Colonic mucosa (tissue), 4 donors: ENCODE data around the gene LRRC17. TPM values are rescaled to one million over a fixed set of nuclear protein-coding genes. Genes with fewer than 3 reads are reported as not detected.
"Not testable (repeated sequence)": the region's sequence is repeated elsewhere in the genome, so short reads cannot be mapped to it uniquely, and the experiment has no call there.

Source experiments
- DNase-seq: peaks from one replicate; pipeline ENCODE4 v3.0.0-alpha.2; 2020
- H3K27ac ChIP-seq: fragments of 200-600 bp; one replicate; pipeline ENCODE4 v1.8.0; 2021
- H3K27me3 ChIP-seq: fragments of 200-600 bp; one replicate; pipeline ENCODE4 v1.8.0; 2021
- H3K36me3 ChIP-seq: fragments of 200-600 bp; one replicate; pipeline ENCODE4 v1.8.0; 2021
- H3K4me1 ChIP-seq: fragments of 200-600 bp; one replicate; pipeline ENCODE4 v1.8.0; 2021; ENCODE audit warnings: mild to moderate bottlenecking
- H3K4me3 ChIP-seq: fragments of 200-600 bp; one replicate; pipeline ENCODE4 v1.8.0; 2021
- H3K9ac ChIP-seq, 2 donors: one replicate each; pipeline ENCODE4 v1.7.0; 2013; ENCODE audit warnings: control low read depth in 2 of 2, low read depth in 2 of 2, low read length in 2 of 2
- H3K9me3 ChIP-seq: fragments of 200-600 bp; one replicate; pipeline ENCODE4 v1.8.0; 2021
- CTCF ChIP-seq: fragments of 200-600 bp; IDR thresholded peaks from one replicate; pipeline ENCODE4 v1.8.0; 2022; ENCODE audit warnings: antibody characterized with exemption, mild to moderate bottlenecking
- intact Hi-C: fragments of 100-400 bp; cut with DNase I; formaldehyde crosslinking; loops from one replicate; pipeline ENCODE4 v1.14.1; 2022
- total RNA-seq, 2 donors: library from RNA; stranded (reverse); fragmentation: NEBNext Ultra II Directional in 1 of 2; extraction: Animal tissue kit (Norgen Biotek cat#: 25700) in 1 of 2; gene quantifications; one replicate each; pipeline ENCODE4 v1.2.1, GENCODE V29; 2021
- donor health status: healthy.
- donor health status: DM: no; HTN: no; CAD: no.
- donor health status: DM: no; HTN: no; CAD: no.

Gene LRRC17
- total RNA-seq, 2 donors from 2014 or later: 0.91 to 1.1 TPM

DNA sequence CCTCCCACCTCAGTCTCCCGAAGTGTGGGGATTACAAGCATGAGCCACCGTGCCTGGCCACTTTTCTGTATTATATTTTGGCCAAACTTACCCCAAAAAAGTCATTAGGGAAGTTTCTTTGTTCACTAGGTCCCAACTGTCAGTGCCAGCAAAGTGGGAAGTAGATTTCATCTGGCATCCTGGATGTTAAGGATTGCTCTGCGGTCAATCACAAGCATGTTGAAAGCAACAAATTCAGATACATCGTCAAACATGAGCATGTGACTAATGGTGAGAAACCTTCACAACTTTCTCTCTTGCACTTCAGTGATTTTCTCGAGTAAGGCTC, 14.3 kb upstream of the LRRC17 start:
- no peak overlapping the region for H3K4me3 ChIP-seq
- no peak for TF ChIP-seq CTCF
- H3K27ac ChIP-seq: no peak overlapping the region

DNA sequence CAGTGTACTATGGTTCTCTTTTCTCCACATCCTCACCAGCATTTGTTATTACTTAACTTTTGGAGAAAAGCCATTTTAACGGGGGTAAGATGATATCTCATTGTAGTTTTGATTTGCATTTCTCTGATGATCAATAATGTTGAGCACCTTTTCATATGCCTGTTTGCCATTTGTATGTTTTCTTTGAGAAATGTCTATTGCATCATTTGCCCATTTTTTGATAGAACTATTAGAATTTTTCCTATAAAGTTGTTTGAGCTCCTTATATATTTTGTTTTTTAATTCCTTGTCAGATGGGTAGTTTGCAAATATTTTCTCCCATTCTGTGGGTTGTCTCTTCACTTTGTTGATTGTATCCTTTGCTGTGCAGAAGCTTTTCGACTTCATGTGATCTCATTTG, 10.7 kb upstream of the LRRC17 start:
- DNase-seq, H3K36me3 ChIP-seq, intact Hi-C loops, H3K27me3 ChIP-seq, H3K9me3 ChIP-seq, H3K27ac ChIP-seq, H3K9ac ChIP-seq, H3K4me1 ChIP-seq, H3K4me3 ChIP-seq: not testable (repeated sequence)

More for the DNA sequence above, 14.3 kb upstream of the LRRC17 start:
- Histone ChIP-seq H3K4me1 (no peaks in the 10 kb centered on the region), H3K36me3 (no peaks in the 10 kb centered on the region), H3K27me3 (no peaks in the 10 kb centered on the region), H3K9me3 (no peaks in the 10 kb centered on the region), H3K9ac (no peak overlapping the region)
- DNase-seq: no peak
- intact Hi-C loops: no loop called here

- H3K4me1 ChIP-seq, H3K36me3 ChIP-seq, H3K27me3 ChIP-seq, DNase-seq, H3K9me3 ChIP-seq, H3K4me3 ChIP-seq, intact Hi-C loops, H3K27ac ChIP-seq, H3K9ac ChIP-seq: not testable (repeated sequence)
These were observed 9.2 kb upstream of the LRRC17 start for GRCh38 chr7:102903576-102903975.

DNA sequence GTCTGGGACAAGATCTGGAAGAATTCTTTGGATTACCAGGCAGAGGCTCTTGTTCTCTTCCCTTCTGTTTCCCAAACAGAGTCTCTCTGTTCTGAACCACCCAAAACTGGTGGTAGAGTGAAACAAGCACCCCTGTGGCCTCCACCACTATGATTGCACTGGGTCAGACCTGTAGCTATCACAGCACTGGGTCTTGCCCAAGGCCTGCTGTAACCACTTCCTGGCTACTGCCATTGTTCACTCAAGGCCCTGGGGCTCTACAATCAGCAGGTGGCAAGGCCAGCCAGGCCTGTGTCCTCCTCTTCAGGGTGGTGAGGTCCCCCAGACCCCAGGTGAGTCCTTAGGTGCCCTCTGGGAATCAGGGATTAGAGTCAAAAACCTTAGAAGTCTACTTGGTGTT, 4.1 kb upstream of the LRRC17 start:
- no peak for DNase-seq
- intact Hi-C loops: no loop called here
- H3K36me3 ChIP-seq: no peaks in the 10 kb centered on the region
- H3K9ac ChIP-seq: no peak overlapping the region
- H3K27ac ChIP-seq: no peak overlapping the region
- H3K4me1 ChIP-seq: no peaks in the 10 kb centered on the region
- H3K9me3 ChIP-seq: no peaks in the 10 kb centered on the region
- TF ChIP-seq CTCF: no peak
- H3K4me3 ChIP-seq: no peak overlapping the region
- no peaks in the 10 kb centered on the region for H3K27me3 ChIP-seq

DNA sequence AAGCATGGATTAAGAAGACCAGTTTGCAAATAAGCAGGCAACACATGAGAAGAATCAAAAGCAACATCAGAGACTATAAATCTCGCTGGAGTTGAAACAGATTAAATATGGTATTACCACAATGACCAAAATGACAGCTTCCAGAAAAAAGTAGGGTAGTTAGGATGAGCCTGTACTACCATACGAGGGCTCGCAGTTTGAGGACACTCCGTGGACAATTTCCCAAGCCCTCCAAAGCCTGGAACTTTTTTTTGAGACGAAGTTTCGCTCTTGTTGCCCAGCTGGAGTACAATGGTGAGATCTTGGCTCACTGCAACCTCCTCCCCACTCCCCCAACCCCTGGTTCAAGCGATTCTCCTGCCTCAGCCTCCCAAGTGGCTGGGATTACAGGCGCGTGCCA, 1.0 kb downstream of the LRRC17 start:
- H3K9ac ChIP-seq: no peak overlapping the region
- no peak overlapping the region for H3K4me3 ChIP-seq
- no peak for TF ChIP-seq CTCF
- H3K4me1 ChIP-seq: no peaks in the 10 kb centered on the region
- no peaks in the 10 kb centered on the region for H3K36me3 ChIP-seq
- no peaks in the 10 kb centered on the region for H3K9me3 ChIP-seq
- DNase-seq: no peak
- no peak overlapping the region for H3K27ac ChIP-seq
- no peaks in the 10 kb centered on the region for H3K27me3 ChIP-seq
- intact Hi-C loops: no loop called here

DNA sequence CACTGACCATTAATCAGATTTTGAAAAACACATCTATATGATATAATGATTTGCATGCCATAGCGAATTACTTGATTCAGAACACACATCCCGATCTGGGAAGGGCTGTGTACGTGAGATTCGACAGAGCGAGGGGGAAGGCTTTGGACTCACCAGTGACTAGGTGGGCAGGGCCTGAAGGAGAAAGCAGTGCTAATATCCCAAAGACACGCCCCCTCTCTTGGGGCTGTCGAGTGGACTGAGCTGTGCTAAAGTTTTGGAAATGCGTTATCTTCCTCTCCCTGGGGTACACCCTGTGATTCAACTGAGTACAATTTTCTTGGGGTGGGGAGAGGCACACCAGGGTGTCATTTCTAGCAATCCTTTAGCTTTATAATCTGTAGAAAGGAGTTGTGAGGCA, 1.8 kb downstream of the LRRC17 start:
- Histone ChIP-seq H3K9ac (no peak overlapping the region), H3K27me3 (no peaks in the 10 kb centered on the region), H3K36me3 (no peaks in the 10 kb centered on the region), H3K27ac (no peak overlapping the region), H3K9me3 (no peaks in the 10 kb centered on the region), H3K4me3 (no peak overlapping the region), H3K4me1 (no peaks in the 10 kb centered on the region)
- TF ChIP-seq CTCF: no peak
- DNase-seq: peak; percentile 34
- intact Hi-C loops: no loop called here

GRCh38 chr7:102916426-102916825, 3.6 kb downstream of the LRRC17 start:
- no peak overlapping the region for H3K27ac ChIP-seq
- H3K4me1 ChIP-seq: no peaks in the 10 kb centered on the region
- no peak for DNase-seq
- intact Hi-C loops: no loop called here
- no peak for TF ChIP-seq CTCF
- no peak overlapping the region for H3K9ac ChIP-seq
- H3K9me3 ChIP-seq: no peaks in the 10 kb centered on the region
- no peaks in the 10 kb centered on the region for H3K27me3 ChIP-seq
- H3K4me3 ChIP-seq: no peak overlapping the region
- H3K36me3 ChIP-seq: no peaks in the 10 kb centered on the region
